Transverse colon (tissue), 4 donors: Measurements from ENCODE around the gene L3MBTL4.

Experiments used
- CTCF ChIP-seq, 5 experiments: fragments of 200-600 bp in 3 of 5; fragments of 450-650 bp in 2 of 5; sonication (generic) in 3 of 5; IDR thresholded peaks; 1 replicate in 2 of 5; 2 replicates in 3 of 5; pipeline ENCODE4 v1.5.1; 2016 to 2017; ENCODE audit warnings: antibody characterized with exemption in 5 of 5, inconsistent platforms in 3 of 5, mild to moderate bottlenecking in 2 of 5, moderate library complexity in 1 of 5
- EP300 ChIP-seq: sonication (generic); formaldehyde crosslinking; IDR thresholded peaks from one replicate; pipeline ENCODE4 v1.6.1; 2017; ENCODE audit warnings: antibody characterized with exemption, low read depth
- POLR2AphosphoS5 ChIP-seq, 3 donors: sonication (generic); formaldehyde crosslinking; IDR thresholded peaks; one replicate each; pipeline ENCODE4 v1.6.1; 2016; ENCODE audit warnings: antibody characterized with exemption in 3 of 3

GRCh38 chr18:6409933-6410332 lies 4.8 kb downstream of the L3MBTL4 start:
- TF ChIP-seq EP300, result no peak
- TF ChIP-seq CTCF (IDR thresholded peaks at IDR 0.05), result no peak
- TF ChIP-seq POLR2AphosphoS5 (IDR thresholded peaks at IDR 0.05), result no peak
